ENCODE data around the gene PHLDA3. TPM values are rescaled to one million over a fixed set of nuclear protein-coding genes. Genes with fewer than 3 reads are reported as not detected.

Gene PHLDA3
- total RNA-seq, 4 donors from 2014 or later = 243 to 301 (median 271) TPM

DNA sequence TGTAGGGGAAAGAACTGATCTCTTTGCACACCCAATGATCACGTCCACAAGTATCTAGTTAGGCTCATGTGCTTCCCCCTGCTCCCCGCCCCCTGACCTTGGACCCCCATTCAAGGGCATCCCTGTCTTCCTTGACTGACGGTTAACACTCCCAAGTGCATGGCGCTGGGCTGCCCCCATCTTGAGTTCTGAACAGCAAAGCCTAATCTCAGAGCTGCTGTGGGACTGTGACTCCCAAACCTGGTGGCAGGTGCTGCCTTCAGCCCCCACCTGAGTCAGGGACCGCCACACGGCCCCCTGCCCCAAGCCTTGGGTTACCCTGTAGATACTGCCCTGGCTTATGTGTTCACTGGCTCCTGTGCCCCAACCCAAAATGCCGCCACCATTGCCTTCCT lies 48.4 kb downstream of the PHLDA3 start:
- H3K4me1 ChIP-seq = no peaks in the 10 kb centered on the region
- H3K27ac ChIP-seq = no peak overlapping the region
- no peak for DNase-seq (ENCODE audit: low spot score in 2 of 2)
- H3K4me3 ChIP-seq = no peak overlapping the region
- WGBS, 2 donors = 91 to 95% methylated on average over 7 of the region's 7 CpGs
- TF ChIP-seq POLR2A (IDR thresholded peaks at IDR 0.05) = no peak
- TF ChIP-seq, protein P1, sequence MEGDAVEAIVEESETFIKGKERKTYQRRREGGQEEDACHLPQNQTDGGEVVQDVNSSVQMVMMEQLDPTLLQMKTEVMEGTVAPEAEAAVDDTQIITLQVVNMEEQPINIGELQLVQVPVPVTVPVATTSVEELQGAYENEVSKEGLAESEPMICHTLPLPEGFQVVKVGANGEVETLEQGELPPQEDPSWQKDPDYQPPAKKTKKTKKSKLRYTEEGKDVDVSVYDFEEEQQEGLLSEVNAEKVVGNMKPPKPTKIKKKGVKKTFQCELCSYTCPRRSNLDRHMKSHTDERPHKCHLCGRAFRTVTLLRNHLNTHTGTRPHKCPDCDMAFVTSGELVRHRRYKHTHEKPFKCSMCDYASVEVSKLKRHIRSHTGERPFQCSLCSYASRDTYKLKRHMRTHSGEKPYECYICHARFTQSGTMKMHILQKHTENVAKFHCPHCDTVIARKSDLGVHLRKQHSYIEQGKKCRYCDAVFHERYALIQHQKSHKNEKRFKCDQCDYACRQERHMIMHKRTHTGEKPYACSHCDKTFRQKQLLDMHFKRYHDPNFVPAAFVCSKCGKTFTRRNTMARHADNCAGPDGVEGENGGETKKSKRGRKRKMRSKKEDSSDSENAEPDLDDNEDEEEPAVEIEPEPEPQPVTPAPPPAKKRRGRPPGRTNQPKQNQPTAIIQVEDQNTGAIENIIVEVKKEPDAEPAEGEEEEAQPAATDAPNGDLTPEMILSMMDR (IDR thresholded peaks at IDR 0.05) = no peak
- TF ChIP-seq EP300 (IDR thresholded peaks at IDR 0.05) = no peak
- no peaks in the 10 kb centered on the region for H3K36me3 ChIP-seq
- H3K27me3 ChIP-seq = no peaks in the 10 kb centered on the region
- no peaks in the 10 kb centered on the region for H3K9me3 ChIP-seq

DNA sequence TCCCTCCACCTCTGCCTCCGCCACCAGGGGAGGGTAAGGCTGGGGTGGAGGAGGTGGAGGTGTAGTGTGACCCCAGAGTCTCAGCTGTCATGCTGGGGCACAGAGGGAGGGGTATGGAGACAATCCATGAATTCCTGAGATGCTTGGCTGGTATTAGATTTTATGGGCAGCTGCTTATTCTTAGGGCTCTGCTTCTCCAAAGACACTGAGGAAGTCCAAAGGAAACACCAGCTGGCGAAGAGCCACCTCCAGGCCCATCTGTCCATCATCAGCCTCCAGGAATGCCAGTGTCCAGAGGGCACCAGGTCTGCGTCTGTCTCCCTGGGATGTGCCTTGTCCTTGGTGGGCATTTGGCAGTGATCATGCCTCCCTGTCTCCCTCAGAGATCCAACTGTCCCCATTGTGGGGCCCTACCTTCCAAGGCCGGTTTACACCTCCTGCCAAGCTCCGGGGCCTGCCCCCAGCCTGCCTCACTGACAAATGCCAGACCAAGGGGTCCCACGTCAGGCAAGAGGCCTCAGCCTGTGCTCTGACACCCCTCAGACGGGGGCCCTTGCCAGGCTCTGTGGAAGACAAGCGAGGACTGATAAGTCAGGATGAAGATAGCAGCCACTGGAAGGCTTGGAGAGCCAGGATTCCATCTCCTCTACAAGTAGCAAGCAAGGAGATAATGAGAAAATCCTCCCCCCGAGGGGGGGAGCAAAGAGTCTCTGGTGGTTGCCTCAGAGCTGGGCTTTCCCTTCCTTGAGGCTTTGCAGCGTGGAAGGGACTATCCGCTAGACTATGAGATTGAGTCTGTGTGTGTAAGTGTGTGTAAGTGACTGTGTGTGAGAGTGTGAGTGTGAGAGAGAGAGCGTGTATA lies 49.0 kb downstream of the PHLDA3 start:
- TF ChIP-seq EP300 (IDR thresholded peaks at IDR 0.05) (no peak), POLR2A (IDR thresholded peaks at IDR 0.05) (no peak)
- TF ChIP-seq, protein P1 (IDR thresholded peaks at IDR 0.05) = no peak
- Histone ChIP-seq H3K27ac (no peak overlapping the region), H3K4me3 (no peak overlapping the region), H3K27me3 (no peaks in the 10 kb centered on the region), H3K36me3 (no peaks in the 10 kb centered on the region), H3K9me3 (peaks cover 0 to 5% (median 0%) of the 10 kb centered on the region in 4 donors), H3K4me1 (no peaks in the 10 kb centered on the region)
- WGBS, 2 donors = 80 to 88% methylated on average over 11 to 12 of the region's 12 CpGs
- no peak for DNase-seq (ENCODE audit: low spot score in 2 of 2)

DNA sequence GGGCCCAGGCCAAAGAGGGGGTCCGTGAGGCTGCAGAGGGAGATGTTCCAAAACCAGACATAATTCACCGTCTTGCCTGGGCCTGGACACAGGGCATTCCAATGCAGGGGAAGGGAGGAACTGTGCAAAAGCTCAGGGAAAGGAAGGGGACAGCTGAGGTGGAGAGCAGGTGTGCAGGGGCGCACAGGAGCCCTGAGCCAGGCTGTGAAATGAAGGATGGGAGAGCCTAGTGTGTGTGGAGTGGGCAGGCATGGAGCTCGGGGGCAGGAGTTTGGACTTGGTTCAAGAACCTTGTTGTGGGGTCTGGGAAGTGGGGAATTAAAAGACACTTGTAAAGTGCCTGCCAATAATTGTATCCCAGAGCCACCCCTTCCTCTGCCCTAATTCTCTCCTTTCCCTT lies 49.7 kb downstream of the PHLDA3 start:
- H3K9me3 ChIP-seq = peaks cover 0 to 6% (median 0%) of the 10 kb centered on the region in 4 donors
- no peak overlapping the region for H3K27ac ChIP-seq
- no peak for DNase-seq (ENCODE audit: low spot score in 2 of 2)
- H3K36me3 ChIP-seq = no peaks in the 10 kb centered on the region
- H3K27me3 ChIP-seq = no peaks in the 10 kb centered on the region
- WGBS, 2 donors = 74 to 76% methylated on average over 4 of the region's 4 CpGs
- no peak for TF ChIP-seq POLR2A (IDR thresholded peaks at IDR 0.05)
- TF ChIP-seq EP300 (IDR thresholded peaks at IDR 0.05) = no peak
- TF ChIP-seq, protein P1 (IDR thresholded peaks at IDR 0.05) = no peak
- no peak overlapping the region for H3K4me3 ChIP-seq
- H3K4me1 ChIP-seq = no peaks in the 10 kb centered on the region

DNA sequence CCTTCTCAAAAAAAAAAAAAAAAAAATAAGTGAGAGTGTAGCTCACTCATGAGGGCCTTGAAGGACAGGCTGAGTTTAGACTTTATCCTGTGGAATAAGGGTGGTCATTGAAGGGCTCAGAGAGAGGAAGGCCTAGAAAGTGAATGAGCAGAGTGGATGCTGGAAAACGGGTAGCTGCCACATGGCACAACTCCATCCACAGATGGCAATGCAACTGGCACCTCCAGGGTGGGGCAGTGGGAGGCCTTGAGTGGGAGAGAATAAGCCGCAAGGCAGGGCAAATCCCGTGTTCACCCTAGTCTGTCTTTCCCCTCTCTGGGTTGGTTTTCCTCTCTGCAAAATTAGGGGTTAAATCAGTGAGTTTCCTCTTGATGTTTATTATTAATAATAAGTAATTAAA lies 50.5 kb downstream of the PHLDA3 start:
- TF ChIP-seq EP300 (IDR thresholded peaks at IDR 0.05) (no peak), POLR2A (IDR thresholded peaks at IDR 0.05) (no peak)
- TF ChIP-seq, protein P1 (IDR thresholded peaks at IDR 0.05) = no peak
- DNase-seq (ENCODE audit: low spot score in 2 of 2) = no peak

More for the DNA sequence above, 50.5 kb downstream of the PHLDA3 start:
- Histone ChIP-seq H3K4me1 (no peaks in the 10 kb centered on the region), H3K27me3 (no peaks in the 10 kb centered on the region), H3K36me3 (no peaks in the 10 kb centered on the region), H3K4me3 (no peak overlapping the region), H3K9me3 (peaks cover 0 to 6% (median 0%) of the 10 kb centered on the region in 4 donors), H3K27ac (no peak overlapping the region)
- 83 to 92% methylated on average over 3 of the region's 3 CpGs for WGBS, 2 donors

Other genes with a start within 250 kb of the PHLDA3 start
- gene PKP1, start 185.7 kb downstream of the PHLDA3 start, total RNA-seq = under 1 TPM in 3 of 4 donors, not detected in 1; 0.22 to 0.90 (median 0.39) TPM
- 100 to 1,000 TPM in 1 of 4 donors, 10 to 100 TPM in 1, 1 to 10 TPM in 2; 6.6 to 128 (median 45.7) TPM for gene TNNT2, start 91.5 kb downstream of the PHLDA3 start, total RNA-seq
- not detected for gene LAD1, start 69.9 kb downstream of the PHLDA3 start, total RNA-seq
- 1 to 10 TPM in 1 of 4 donors, under 1 TPM in 1, not detected in 2; under 0.01 to 3.5 TPM for gene TNNI1, start 47.5 kb downstream of the PHLDA3 start, total RNA-seq
- 1,000 to 10,000 TPM in 3 of 4 donors, 100 to 1,000 TPM in 1; 548 to 1,751 (median 1,444) TPM for gene CSRP1, start 37.9 kb upstream of the PHLDA3 start, total RNA-seq
- 10 to 100 TPM; 22.9 to 49.2 (median 34.2) TPM for gene NAV1, start 69.9 kb upstream of the PHLDA3 start, total RNA-seq

Measured in tibial nerve (tissue), 4 donors.